ENCODE data around the gene ELMO1. TPM values are rescaled to one million over a fixed set of nuclear protein-coding genes. Genes with fewer than 3 reads are reported as not detected.

Gene ELMO1
- total and polyA plus RNA-seq, 10 of the 15 experiments (the other 5 are each of a cell fraction or from before 2014, with no cell fraction given), result 22.6 to 85.9 (median 56.6) TPM

DNA sequence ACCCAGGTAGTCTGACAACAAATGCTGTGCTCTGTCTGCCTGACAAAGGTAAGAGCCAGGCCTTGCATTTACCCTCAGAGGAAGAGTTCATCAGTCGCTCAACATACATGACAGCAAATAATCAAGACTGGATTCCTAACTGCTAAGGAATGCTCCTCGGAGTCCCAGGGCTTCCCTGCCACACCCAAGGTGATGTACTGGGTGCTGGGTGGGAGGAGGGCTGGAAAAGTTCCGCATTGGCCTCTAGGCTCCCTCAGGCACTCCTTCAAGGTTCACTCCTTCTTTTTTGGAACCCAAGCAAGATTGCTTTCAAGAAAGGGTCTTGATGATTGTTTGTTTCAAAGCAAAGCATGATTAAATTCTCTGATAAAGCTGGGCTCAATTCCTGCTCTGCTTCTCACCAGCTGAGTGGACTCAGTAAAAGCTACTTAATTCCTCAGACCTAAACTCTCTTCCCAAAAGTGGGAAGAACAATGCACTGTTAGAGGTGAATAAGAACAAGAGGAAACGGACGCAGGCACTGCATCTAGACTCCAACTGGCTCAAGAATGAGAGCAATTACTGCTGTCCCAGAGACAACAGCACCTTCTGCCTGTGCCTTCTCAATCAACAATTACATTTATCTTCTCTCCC, 173.5 kb downstream of the ELMO1 start:
- ChIA-PET RAD21 (ENCODE audit: unreplicated experiment) (interaction anchor here (1.2 kb wide), 1 partner anchor 78 kb away, joined by 4 read pairs; no protein-coding TSS in a partner anchor), POLR2A (no interaction called here), CTCF (interaction anchor here (1.0 to 2.4 kb wide), 3 partner anchors 10 to 559 kb away, joined by 3 to 12 read pairs (median 4); no protein-coding TSS in a partner anchor), SMC1A (ENCODE audit: uncharacterized antibody, unreplicated experiment) (no interaction called here)
- intact Hi-C loops (cut with micrococcal nuclease; ENCODE audit: unreplicated experiment), result no loop called here
- no peaks in the 10 kb centered on the region for H3K27me3 ChIP-seq (replicated peaks in 1 of 2; ENCODE audit: control insufficient read depth in 2 of 2, insufficient read depth in 2 of 2, low read length in 1 of 2)
- no peak overlapping the region for H3K4me3 ChIP-seq
- no peak overlapping the region for H3K9ac ChIP-seq (ENCODE audit: control insufficient read depth, insufficient read depth, low read length)
- no peak overlapping the region for H3K27ac ChIP-seq (ENCODE audit: control insufficient read depth, insufficient read depth)
- no peaks in the 10 kb centered on the region; the same call in none of the 2 replicates for H3K79me2 ChIP-seq (ENCODE audit: control insufficient read depth, insufficient read depth, low read length)
- H4K20me1 ChIP-seq (ENCODE audit: control insufficient read depth, insufficient read depth), result no peaks in the 10 kb centered on the region
- peaks cover 0 to 1% of the 10 kb centered on the region in 2 experiments; a peak in 2 of 4 replicates for H3K36me3 ChIP-seq (ENCODE audit: control insufficient read depth in 2 of 2, insufficient read depth in 2 of 2, low read length in 1 of 2)
- in situ Hi-C loops (cut with MboI), result no loop called here
- FAIRE-seq (no peak), ATAC-seq (no peak), DNase-seq (ENCODE audit: low read depth, low spot score) (no peak)
- 96% methylated on average over 5 of the region's 5 CpGs for WGBS (ENCODE audit: insufficient coverage, insufficient replicate concordance, low lambda C conversion rate, missing lambda C conversion rate)
- BruUV-seq (replicated peaks), result no TSS peak
- H3K4me2 ChIP-seq (ENCODE audit: control insufficient read depth, insufficient read depth), result no peak overlapping the region
- H2AFZ ChIP-seq (ENCODE audit: control insufficient read depth, low read depth, low read length), result no peak overlapping the region
- no peaks in the 10 kb centered on the region for H3K9me3 ChIP-seq (replicated peaks; ENCODE audit: control insufficient read depth, insufficient read depth, low read length)
- H3K4me1 ChIP-seq (ENCODE audit: control insufficient read depth, insufficient read depth, low read length), result no peaks in the 10 kb centered on the region
- TF ChIP-seq PML (IDR thresholded peaks at IDR 0.05; ENCODE audit: low read length) (no peak), ZNF207 (IDR thresholded peaks at IDR 0.05; ENCODE audit: borderline replicate concordance) (no peak), MXI1 (IDR thresholded peaks at IDR 0.05; ENCODE audit: low read depth, low read length) (no peak), ETV6 (conservative IDR thresholded peaks at IDR 0.05 in 1 of 2, IDR thresholded peaks at IDR 0.05 in 1 of 2; ENCODE audit: borderline replicate concordance in 1 of 2, low read depth in 1 of 2) (no peak), RAD21 (IDR thresholded peaks at IDR 0.05; ENCODE audit: insufficient read depth, low read depth, low read length) (no peak), NFYB (IDR thresholded peaks at IDR 0.05; ENCODE audit: insufficient read depth, low read depth, low read length) (no peak)
- TF ChIP-seq, protein P1, sequence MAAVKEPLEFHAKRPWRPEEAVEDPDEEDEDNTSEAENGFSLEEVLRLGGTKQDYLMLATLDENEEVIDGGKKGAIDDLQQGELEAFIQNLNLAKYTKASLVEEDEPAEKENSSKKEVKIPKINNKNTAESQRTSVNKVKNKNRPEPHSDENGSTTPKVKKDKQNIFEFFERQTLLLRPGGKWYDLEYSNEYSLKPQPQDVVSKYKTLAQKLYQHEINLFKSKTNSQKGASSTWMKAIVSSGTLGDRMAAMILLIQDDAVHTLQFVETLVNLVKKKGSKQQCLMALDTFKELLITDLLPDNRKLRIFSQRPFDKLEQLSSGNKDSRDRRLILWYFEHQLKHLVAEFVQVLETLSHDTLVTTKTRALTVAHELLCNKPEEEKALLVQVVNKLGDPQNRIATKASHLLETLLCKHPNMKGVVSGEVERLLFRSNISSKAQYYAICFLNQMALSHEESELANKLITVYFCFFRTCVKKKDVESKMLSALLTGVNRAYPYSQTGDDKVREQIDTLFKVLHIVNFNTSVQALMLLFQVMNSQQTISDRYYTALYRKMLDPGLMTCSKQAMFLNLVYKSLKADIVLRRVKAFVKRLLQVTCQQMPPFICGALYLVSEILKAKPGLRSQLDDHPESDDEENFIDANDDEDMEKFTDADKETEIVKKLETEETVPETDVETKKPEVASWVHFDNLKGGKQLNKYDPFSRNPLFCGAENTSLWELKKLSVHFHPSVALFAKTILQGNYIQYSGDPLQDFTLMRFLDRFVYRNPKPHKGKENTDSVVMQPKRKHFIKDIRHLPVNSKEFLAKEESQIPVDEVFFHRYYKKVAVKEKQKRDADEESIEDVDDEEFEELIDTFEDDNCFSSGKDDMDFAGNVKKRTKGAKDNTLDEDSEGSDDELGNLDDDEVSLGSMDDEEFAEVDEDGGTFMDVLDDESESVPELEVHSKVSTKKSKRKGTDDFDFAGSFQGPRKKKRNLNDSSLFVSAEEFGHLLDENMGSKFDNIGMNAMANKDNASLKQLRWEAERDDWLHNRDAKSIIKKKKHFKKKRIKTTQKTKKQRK (IDR thresholded peaks at IDR 0.05; ENCODE audit: low read depth, low read length), result no peak
- TF ChIP-seq, protein P2, sequence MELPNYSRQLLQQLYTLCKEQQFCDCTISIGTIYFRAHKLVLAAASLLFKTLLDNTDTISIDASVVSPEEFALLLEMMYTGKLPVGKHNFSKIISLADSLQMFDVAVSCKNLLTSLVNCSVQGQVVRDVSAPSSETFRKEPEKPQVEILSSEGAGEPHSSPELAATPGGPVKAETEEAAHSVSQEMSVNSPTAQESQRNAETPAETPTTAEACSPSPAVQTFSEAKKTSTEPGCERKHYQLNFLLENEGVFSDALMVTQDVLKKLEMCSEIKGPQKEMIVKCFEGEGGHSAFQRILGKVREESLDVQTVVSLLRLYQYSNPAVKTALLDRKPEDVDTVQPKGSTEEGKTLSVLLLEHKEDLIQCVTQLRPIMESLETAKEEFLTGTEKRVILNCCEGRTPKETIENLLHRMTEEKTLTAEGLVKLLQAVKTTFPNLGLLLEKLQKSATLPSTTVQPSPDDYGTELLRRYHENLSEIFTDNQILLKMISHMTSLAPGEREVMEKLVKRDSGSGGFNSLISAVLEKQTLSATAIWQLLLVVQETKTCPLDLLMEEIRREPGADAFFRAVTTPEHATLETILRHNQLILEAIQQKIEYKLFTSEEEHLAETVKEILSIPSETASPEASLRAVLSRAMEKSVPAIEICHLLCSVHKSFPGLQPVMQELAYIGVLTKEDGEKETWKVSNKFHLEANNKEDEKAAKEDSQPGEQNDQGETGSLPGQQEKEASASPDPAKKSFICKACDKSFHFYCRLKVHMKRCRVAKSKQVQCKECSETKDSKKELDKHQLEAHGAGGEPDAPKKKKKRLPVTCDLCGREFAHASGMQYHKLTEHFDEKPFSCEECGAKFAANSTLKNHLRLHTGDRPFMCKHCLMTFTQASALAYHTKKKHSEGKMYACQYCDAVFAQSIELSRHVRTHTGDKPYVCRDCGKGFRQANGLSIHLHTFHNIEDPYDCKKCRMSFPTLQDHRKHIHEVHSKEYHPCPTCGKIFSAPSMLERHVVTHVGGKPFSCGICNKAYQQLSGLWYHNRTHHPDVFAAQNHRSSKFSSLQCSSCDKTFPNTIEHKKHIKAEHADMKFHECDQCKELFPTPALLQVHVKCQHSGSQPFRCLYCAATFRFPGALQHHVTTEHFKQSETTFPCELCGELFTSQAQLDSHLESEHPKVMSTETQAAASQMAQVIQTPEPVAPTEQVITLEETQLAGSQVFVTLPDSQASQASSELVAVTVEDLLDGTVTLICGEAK (IDR thresholded peaks at IDR 0.05; ENCODE audit: borderline replicate concordance), result no peak
- TF ChIP-seq, protein P3, sequence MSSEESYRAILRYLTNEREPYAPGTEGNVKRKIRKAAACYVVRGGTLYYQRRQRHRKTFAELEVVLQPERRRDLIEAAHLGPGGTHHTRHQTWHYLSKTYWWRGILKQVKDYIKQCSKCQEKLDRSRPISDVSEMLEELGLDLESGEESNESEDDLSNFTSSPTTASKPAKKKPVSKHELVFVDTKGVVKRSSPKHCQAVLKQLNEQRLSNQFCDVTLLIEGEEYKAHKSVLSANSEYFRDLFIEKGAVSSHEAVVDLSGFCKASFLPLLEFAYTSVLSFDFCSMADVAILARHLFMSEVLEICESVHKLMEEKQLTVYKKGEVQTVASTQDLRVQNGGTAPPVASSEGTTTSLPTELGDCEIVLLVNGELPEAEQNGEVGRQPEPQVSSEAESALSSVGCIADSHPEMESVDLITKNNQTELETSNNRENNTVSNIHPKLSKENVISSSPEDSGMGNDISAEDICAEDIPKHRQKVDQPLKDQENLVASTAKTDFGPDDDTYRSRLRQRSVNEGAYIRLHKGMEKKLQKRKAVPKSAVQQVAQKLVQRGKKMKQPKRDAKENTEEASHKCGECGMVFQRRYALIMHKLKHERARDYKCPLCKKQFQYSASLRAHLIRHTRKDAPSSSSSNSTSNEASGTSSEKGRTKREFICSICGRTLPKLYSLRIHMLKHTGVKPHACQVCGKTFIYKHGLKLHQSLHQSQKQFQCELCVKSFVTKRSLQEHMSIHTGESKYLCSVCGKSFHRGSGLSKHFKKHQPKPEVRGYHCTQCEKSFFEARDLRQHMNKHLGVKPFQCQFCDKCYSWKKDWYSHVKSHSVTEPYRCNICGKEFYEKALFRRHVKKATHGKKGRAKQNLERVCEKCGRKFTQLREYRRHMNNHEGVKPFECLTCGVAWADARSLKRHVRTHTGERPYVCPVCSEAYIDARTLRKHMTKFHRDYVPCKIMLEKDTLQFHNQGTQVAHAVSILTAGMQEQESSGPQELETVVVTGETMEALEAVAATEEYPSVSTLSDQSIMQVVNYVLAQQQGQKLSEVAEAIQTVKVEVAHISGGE (CRISPR knock-in tag; IDR thresholded peaks at IDR 0.05), result no peak
- TF ChIP-seq, protein P4, sequence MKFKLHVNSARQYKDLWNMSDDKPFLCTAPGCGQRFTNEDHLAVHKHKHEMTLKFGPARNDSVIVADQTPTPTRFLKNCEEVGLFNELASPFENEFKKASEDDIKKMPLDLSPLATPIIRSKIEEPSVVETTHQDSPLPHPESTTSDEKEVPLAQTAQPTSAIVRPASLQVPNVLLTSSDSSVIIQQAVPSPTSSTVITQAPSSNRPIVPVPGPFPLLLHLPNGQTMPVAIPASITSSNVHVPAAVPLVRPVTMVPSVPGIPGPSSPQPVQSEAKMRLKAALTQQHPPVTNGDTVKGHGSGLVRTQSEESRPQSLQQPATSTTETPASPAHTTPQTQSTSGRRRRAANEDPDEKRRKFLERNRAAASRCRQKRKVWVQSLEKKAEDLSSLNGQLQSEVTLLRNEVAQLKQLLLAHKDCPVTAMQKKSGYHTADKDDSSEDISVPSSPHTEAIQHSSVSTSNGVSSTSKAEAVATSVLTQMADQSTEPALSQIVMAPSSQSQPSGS (IDR thresholded peaks at IDR 0.05; ENCODE audit: low read length), result no peak

All from GM12878 (cell line).